Non-pigmented ciliary epithelial cell (primary cell): ENCODE results near the gene RNF26.

ENCODE experiments used
- DNase-seq: peaks from one replicate; pipeline ENCODE4 v3.0.0-alpha.2; 2010; ENCODE audit warnings: low read depth

Gene RNF26

GRCh38 chr11:119336744-119337469 lies 2.6 kb downstream of the RNF26 start:
- no peak for DNase-seq

GRCh38 chr11:119337581-119338317 lies 3.4 kb downstream of the RNF26 start:
- no peak for DNase-seq

DNA sequence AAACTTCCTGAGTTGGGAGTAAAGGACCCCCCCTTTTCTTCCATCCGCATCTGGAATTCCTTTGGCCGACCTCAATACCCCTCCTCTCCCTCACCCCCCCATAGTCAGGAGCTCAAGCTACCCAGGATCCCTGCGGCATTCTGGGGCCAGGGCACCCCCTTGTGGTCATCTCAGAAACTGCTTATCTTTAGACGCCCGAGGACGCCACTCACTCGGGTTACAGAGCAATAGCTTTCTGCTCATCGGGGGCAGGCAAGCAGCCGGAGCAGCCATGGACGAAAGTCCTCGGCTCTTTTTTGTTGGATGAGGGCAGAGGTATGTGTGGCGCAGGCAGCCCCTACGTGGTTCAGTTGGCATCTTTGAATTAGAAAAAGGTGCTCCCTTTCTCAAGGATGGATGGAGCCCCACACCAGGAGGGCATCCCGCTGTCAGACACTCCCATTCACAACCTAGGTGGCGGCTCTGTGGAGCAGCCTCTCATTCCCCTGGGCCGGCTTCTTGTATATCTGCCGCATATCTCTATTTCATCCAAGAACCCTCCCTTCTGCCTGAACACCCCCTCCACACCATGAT lies 4.1 kb downstream of the RNF26 start:
- DNase-seq, result no peak

- no peak for DNase-seq
Measured at GRCh38 chr11:119338965-119339588, 4.8 kb downstream of the RNF26 start.

GRCh38 chr11:119339589-119340334 lies 5.4 kb downstream of the RNF26 start:
- no peak for DNase-seq

GRCh38 chr11:119340335-119341221 lies 6.3 kb downstream of the RNF26 start, which contains the start of gene C1QTNF5:
TSS of gene C1QTNF5 (minus strand) at chr11:119340883. CDS start at chr11:119340397, 486 bp downstream.
- no peak for DNase-seq

DNA sequence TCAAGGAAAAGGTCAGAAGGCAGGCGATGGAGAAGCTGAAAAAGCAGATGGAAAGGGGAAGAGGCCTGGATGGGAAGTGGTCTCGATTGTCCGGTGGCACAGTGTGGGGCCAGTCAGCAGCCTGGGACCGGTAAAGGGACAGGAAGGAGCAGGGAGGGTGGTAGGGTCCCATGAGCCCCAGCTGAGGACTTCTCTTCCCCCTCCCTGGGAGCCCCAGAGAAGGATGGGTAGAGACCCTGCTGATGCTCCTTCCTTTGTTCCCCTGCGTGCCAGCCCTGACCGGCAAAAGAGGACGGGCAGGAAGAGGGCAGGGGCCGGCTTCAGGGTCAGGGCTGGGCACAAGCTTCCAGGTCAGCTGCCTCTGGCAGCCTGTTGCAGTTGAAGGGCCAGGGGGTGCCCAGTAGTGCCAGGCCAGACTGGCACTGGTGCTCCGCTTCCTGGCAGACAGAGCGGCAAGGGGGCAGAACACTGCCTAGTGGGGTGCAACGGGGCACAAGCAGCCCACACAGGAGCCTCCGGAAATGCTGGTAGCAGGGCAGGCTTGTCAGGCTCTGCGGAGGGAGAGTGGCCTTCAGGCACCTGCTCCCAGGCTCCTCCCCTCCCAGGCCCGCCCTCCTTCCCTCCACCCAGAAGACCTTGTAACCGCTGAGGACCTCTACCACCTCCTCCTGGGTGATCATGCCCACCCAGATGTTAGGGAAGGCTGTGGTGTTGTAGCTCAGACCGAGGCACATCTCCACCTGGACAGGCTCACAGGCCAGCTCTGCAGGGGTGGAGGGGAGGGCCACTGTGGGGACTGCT lies 7.1 kb downstream of the RNF26 start:
- no peak for DNase-seq

- no peak for DNase-seq
Measured at GRCh38 chr11:119342023-119342300, 7.6 kb downstream of the RNF26 start.

DNA sequence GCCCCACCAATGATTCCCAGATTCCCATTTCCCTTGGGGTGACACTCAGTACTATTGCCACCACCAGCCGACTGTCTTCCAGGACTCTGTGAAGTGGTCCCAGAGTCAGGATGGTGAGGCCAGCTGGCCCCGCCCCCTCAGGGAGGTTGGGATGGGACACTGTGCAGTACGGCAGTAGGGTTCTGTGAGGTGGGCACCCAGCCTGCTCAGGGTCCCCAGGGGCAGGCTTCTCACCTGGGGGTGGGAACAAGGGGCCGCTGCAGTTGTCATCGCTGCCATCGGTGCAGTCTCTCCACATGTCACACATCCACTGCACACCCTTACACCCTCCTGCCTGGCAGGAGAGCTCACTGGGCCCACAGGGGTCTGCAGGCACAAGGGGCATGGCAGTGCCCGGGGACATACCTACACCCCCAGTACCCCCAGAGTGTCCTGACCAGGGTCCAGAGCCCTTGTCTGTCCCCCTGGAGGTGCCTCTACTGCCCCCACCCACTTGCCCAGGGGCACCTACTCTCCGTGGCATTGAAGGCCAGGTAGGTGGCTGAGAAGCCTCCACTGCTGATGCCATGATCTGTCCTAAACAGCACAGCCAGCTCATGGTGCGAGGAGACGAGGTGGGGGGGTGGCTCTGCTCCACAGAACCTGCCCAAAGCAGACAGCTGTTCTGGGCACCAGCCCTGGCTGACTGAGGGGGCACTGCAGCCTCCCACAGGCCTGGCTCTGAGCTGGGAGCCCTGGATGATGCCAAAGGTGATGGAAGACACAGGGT lies 8.2 kb downstream of the RNF26 start:
- DNase-seq, result no peak

- no peak for DNase-seq
Measured at GRCh38 chr11:119343726-119344125, 9.4 kb downstream of the RNF26 start.

- no peak for DNase-seq
Measured at GRCh38 chr11:119344291-119345010, 10.1 kb downstream of the RNF26 start.

GRCh38 chr11:119345685-119346084 lies 11.4 kb downstream of the RNF26 start:
- DNase-seq, result no peak

DNA sequence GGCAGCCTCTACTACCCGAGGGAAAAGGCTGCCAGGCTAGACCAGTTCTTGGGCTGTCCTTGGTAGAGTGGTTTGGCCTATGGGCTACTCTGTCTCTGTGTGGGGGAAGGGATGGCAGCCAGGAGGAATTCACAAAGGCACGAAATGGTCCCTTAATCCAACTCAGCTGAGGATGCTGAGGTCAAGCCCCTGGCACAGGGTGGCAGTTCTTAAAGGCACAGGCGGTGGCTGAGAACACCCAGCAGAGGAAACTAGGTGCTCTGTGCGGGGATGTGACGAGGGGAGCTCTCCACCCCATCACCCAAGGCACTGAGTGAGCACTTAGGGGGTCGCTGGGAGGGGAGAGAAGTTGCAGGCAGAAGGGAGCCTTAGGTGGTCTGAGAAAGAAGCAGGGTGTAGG lies 12.3 kb downstream of the RNF26 start, which contains the start of gene MFRP:
Gene MFRP, minus strand, starts transcription at position 101 of the 400 bp plus-strand sequence. CDS start 192 bp downstream, outside the sequence.
- DNase-seq, result no peak

- DNase-seq, result no peak
Measured at GRCh38 chr11:119347242-119347641, 12.9 kb downstream of the RNF26 start.

DNA sequence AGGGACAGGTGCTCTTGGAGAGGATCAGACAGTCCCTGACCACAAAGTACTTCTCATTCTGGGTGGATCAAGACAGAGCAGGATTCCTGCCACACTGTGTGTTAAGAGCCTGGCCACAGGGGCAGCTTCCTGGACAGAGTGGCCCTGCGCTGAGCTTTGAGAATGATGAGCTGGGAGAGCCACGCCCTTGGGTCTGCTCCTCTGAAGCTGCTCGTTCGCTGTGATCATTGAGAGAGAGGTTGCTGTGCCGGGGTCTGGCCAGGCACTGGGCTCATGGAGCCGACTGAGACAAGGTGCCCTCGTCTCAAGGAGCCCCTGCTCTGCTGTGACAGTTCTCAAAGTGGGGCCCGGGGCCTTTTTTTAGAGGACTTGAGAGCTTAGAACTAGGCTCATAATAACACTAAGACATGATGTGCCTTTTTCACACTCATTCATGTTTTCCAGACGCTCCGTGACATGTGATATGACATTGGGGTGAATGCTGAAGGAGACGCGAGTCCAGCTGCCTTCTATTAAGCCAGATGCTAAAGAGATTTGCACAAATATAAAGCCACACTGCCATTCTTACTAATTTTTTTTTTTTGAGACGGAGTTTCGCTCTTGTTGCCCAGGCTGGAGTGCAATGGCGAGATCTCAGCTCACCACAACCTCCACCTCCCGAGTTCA lies 13.7 kb downstream of the RNF26 start:
- DNase-seq, result no peak

DNA sequence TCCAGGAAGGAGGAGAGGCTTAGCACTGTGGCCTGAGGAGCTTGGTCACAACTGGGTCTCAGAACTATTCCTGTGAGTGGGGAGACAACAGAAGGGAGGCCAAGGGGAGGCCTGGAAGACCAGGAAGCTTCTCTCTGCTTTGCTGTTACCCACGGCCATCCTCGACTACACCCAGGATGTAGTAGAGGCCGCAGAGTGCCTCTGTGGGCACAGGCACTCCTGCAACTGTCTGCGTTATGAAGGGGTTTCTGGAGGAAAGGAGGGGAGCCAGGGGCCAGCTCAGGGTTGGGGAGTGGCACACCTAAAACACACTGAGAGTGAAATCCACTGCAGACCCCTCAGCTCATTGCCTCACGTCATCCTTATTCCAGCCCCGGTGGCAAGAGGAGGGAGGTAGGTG lies 16.0 kb downstream of the RNF26 start:
- no peak for DNase-seq

GRCh38 chr11:119351232-119351631 lies 16.9 kb downstream of the RNF26 start:
- DNase-seq, result no peak

- no peak for DNase-seq
Measured at GRCh38 chr11:119352857-119353260, 18.5 kb downstream of the RNF26 start.
